Posterior vena cava (tissue), 2 donors: Measurements from ENCODE around the gene HTR4. TPM values are rescaled to one million over a fixed set of nuclear protein-coding genes. Genes with fewer than 3 reads are reported as not detected.

Source experiments
- DNase-seq: peaks from one replicate; pipeline ENCODE4 v3.0.0-alpha.2; 2020; ENCODE audit warnings: low spot score
- intact Hi-C, 2 donors: fragments of 100-400 bp; cut with DNase I; formaldehyde crosslinking; loops; one replicate each; pipeline versions ENCODE4 v1.14.1 to v1.14.2; 2022 to 2023
- total RNA-seq, 2 donors: library from RNA; stranded (reverse); fragmentation: NEBNext Ultra II Directional; extraction: Animal tissue kit (Norgen Biotek cat#: 25700); gene quantifications; one replicate each; pipeline ENCODE4 v1.2.1, GENCODE V29; 2021
- donor health status: DM: yes; HTN: yes; CAD: no.
- donor health status: DM: yes; HTN: yes; CAD: no.

The HTR4 gene
- total RNA-seq, 2 donors from 2014 or later: 0.32 to 0.33 TPM

GRCh38 chr5:148666353-148666752 is 12.0 kb upstream of the HTR4 start:
- intact Hi-C loops: no loop called here
- no peak for DNase-seq

GRCh38 chr5:148665431-148665830 is 11.1 kb upstream of the HTR4 start:
- intact Hi-C loops: no loop called here
- no peak for DNase-seq

GRCh38 chr5:148663509-148663908 is 9.2 kb upstream of the HTR4 start:
- no peak for DNase-seq
- intact Hi-C loops: no loop called here

- no peak for DNase-seq
These were observed 6.0 kb upstream of the HTR4 start for GRCh38 chr5:148660346-148660660.

GRCh38 chr5:148659641-148660345 is 5.5 kb upstream of the HTR4 start:
- DNase-seq: no peak
- intact Hi-C loops: no loop called here

More at GRCh38 chr5:148660346-148660660, 6.0 kb upstream of the HTR4 start:
- intact Hi-C loops: no loop called here

- DNase-seq: no peak
- intact Hi-C loops: no loop called here
These were observed 964 bp downstream of the HTR4 start for GRCh38 chr5:148653291-148653835.

- intact Hi-C loops: no loop called here
- DNase-seq: no peak
These were observed 2.8 kb downstream of the HTR4 start for GRCh38 chr5:148651528-148651927.

- intact Hi-C loops: no loop called here
- no peak for DNase-seq
These were observed 8.8 kb downstream of the HTR4 start for GRCh38 chr5:148645527-148645926.

GRCh38 chr5:148641735-148642134 is 12.6 kb downstream of the HTR4 start:
- intact Hi-C loops: no loop called here

GRCh38 chr5:148640471-148640870 is 13.9 kb downstream of the HTR4 start:
- DNase-seq: no peak
- intact Hi-C loops: no loop called here

More at GRCh38 chr5:148641735-148642134, 12.6 kb downstream of the HTR4 start:
- DNase-seq: no peak

- intact Hi-C loops: no loop called here
- DNase-seq: no peak
These were observed 15.2 kb downstream of the HTR4 start for GRCh38 chr5:148639081-148639480.

GRCh38 chr5:148636353-148636752 is 18.0 kb downstream of the HTR4 start:
- intact Hi-C loops: no loop called here
- no peak for DNase-seq

- DNase-seq: no peak
- intact Hi-C loops: no loop called here
These were observed 18.8 kb downstream of the HTR4 start for GRCh38 chr5:148635321-148636083.

GRCh38 chr5:148633067-148633377 is 21.3 kb downstream of the HTR4 start:
- intact Hi-C loops: no loop called here
- no peak for DNase-seq

- intact Hi-C loops: no loop called here
- no peak for DNase-seq
These were observed 21.9 kb downstream of the HTR4 start for GRCh38 chr5:148632255-148633066.

GRCh38 chr5:148626986-148627385 is 27.3 kb downstream of the HTR4 start:
- intact Hi-C loops: no loop called here
- no peak for DNase-seq

GRCh38 chr5:148626081-148626613 is 28.2 kb downstream of the HTR4 start:
- intact Hi-C loops: no loop called here
- DNase-seq: no peak

- intact Hi-C loops: no loop called here
- no peak for DNase-seq
These were observed 29.1 kb downstream of the HTR4 start for GRCh38 chr5:148625250-148625649.

- DNase-seq: no peak
- intact Hi-C loops: no loop called here
These were observed 30.6 kb downstream of the HTR4 start for GRCh38 chr5:148623741-148624140.

GRCh38 chr5:148623101-148623500 is 31.2 kb downstream of the HTR4 start:
- intact Hi-C loops: no loop called here
- no peak for DNase-seq
